ENCODE measurements around the gene HNF1A. TPM values are rescaled to one million over a fixed set of nuclear protein-coding genes. Genes with fewer than 3 reads are reported as not detected.

HNF1A gene
- total and polyA plus RNA-seq, 2 donors (not counting 1 experiment from before 2014, with no cell fraction given), result not detected

- peaks cover 4% of the 10 kb centered on the region for H3K27me3 Mint-ChIP-seq
- H3K9me3 Mint-ChIP-seq (ENCODE audit: insufficient read depth), result no peaks in the 10 kb centered on the region
- 88% methylated on average over 11 of the region's 13 CpGs for WGBS (ENCODE audit: insufficient coverage)
- intact Hi-C loops (cut with micrococcal nuclease), result no loop called here
- DNase-seq (no peak), ATAC-seq (ENCODE audit: low read depth) (no peak)
- no peak overlapping the region for H3K4me3 Mint-ChIP-seq
- Histone ChIP-seq H3K4me2 (replicated peaks; ENCODE audit: low read depth, low read length, poor library complexity, severe bottlenecking) (no peak overlapping the region), H3K9ac (ENCODE audit: low read length) (no peak overlapping the region), H3K36me3 (replicated peaks in 1 of 2; ENCODE audit: control extremely low read depth in 1 of 2, control insufficient read depth in 1 of 2, extremely low read depth in 1 of 2, insufficient read depth in 2 of 2, low read length in 1 of 2) (no peaks in the 10 kb centered on the region), H3K27ac (ENCODE audit: low read length in 2 of 2) (no peak overlapping the region), H3K4me3 (ENCODE audit: control extremely low read depth in 1 of 5, extremely low read depth in 1 of 5, insufficient read depth in 1 of 5, low read depth in 2 of 5, low read length in 4 of 5) (no peak overlapping the region), H3K27me3 (replicated peaks in 1 of 4; ENCODE audit: control extremely low read depth in 1 of 4, control insufficient read depth in 3 of 4, insufficient read depth in 4 of 4, low read length in 3 of 4) (peaks cover 0 to 4% (median 1%) of the 10 kb centered on the region in 4 experiments), H2AFZ (ENCODE audit: insufficient read depth, low read depth, low read length, poor library complexity, severe bottlenecking) (no peak overlapping the region), H3K79me2 (ENCODE audit: control insufficient read depth, insufficient read depth, low read length) (no peaks in the 10 kb centered on the region), H3K4me1 (ENCODE audit: control insufficient read depth in 2 of 2, insufficient read depth in 2 of 2, low read length in 2 of 2) (no peaks in the 10 kb centered on the region), H3K9me3 (ENCODE audit: control extremely low read depth in 1 of 3, control insufficient read depth in 2 of 3, insufficient read depth in 1 of 3, low read length in 2 of 3) (peaks cover 0 to 10% (median 0%) of the 10 kb centered on the region in 3 donors), H4K20me1 (ENCODE audit: control insufficient read depth, insufficient read depth, low read length, poor library complexity, severe bottlenecking) (no peaks in the 10 kb centered on the region)
- POLR2A ChIA-PET, result no interaction called here
- CTCF ChIA-PET, result interaction anchor here (1.0 kb wide), 1 partner anchor 13 kb away, joined by 3 read pairs; no protein-coding TSS in a partner anchor
- no peak overlapping the region for H3K27ac Mint-ChIP-seq
- TF ChIP-seq CTCF (IDR thresholded peaks at IDR 0.05) (no peak), EZH2 (IDR thresholded peaks at IDR 0.05; ENCODE audit: borderline replicate concordance, insufficient read depth, low read depth, low read length, poor library complexity, severe bottlenecking) (no peak)
- no peaks in the 10 kb centered on the region for H3K4me1 Mint-ChIP-seq
These were observed 19.0 kb upstream of the HNF1A start for GRCh38 chr12:120959111-120959878.

GRCh38 chr12:120960657-120961056, 17.7 kb upstream of the HNF1A start:
- Mint-ChIP-seq H3K9me3 (ENCODE audit: insufficient read depth) (no peaks in the 10 kb centered on the region), H3K27ac (no peak overlapping the region), H3K27me3 (peaks cover 4% of the 10 kb centered on the region), H3K4me1 (no peaks in the 10 kb centered on the region), H3K4me3 (no peak overlapping the region)
- Histone ChIP-seq H2AFZ (ENCODE audit: insufficient read depth, low read depth, low read length, poor library complexity, severe bottlenecking) (no peak overlapping the region), H4K20me1 (ENCODE audit: control insufficient read depth, insufficient read depth, low read length, poor library complexity, severe bottlenecking) (no peaks in the 10 kb centered on the region), H3K27me3 (replicated peaks in 1 of 4; ENCODE audit: control extremely low read depth in 1 of 4, control insufficient read depth in 3 of 4, insufficient read depth in 4 of 4, low read length in 3 of 4) (peaks cover 0 to 4% (median under 1%) of the 10 kb centered on the region in 4 experiments), H3K9ac (ENCODE audit: low read length) (no peak overlapping the region), H3K9me3 (ENCODE audit: control extremely low read depth in 1 of 3, control insufficient read depth in 2 of 3, insufficient read depth in 1 of 3, low read length in 2 of 3) (peaks cover 0 to under 1% (median 0%) of the 10 kb centered on the region in 3 donors), H3K4me1 (ENCODE audit: control insufficient read depth in 2 of 2, insufficient read depth in 2 of 2, low read length in 2 of 2) (no peaks in the 10 kb centered on the region), H3K4me2 (replicated peaks; ENCODE audit: low read depth, low read length, poor library complexity, severe bottlenecking) (no peak overlapping the region), H3K4me3 (ENCODE audit: control extremely low read depth in 1 of 5, extremely low read depth in 1 of 5, insufficient read depth in 1 of 5, low read depth in 2 of 5, low read length in 4 of 5) (no peak overlapping the region), H3K36me3 (replicated peaks in 1 of 2; ENCODE audit: control extremely low read depth in 1 of 2, control insufficient read depth in 1 of 2, extremely low read depth in 1 of 2, insufficient read depth in 2 of 2, low read length in 1 of 2) (no peaks in the 10 kb centered on the region), H3K27ac (ENCODE audit: low read length in 2 of 2) (no peak overlapping the region), H3K79me2 (ENCODE audit: control insufficient read depth, insufficient read depth, low read length) (no peaks in the 10 kb centered on the region)
- ATAC-seq (ENCODE audit: low read depth) (no peak), DNase-seq (no peak)
- WGBS (ENCODE audit: insufficient coverage), result 78% methylated on average over 4 of the region's 7 CpGs
- ChIA-PET CTCF (interaction anchor here (0.6 to 2.0 kb wide), 3 partner anchors 11 to 133 kb away, joined by 3 to 7 read pairs (median 3); no protein-coding TSS in a partner anchor), POLR2A (no interaction called here)
- TF ChIP-seq EZH2 (IDR thresholded peaks at IDR 0.05; ENCODE audit: borderline replicate concordance, insufficient read depth, low read depth, low read length, poor library complexity, severe bottlenecking), result no peak
- no peak for TF ChIP-seq CTCF (IDR thresholded peaks at IDR 0.05)
- intact Hi-C loops (cut with micrococcal nuclease), result no loop called here
